NOMO-1 treated with DMSO at 0.1 percent for 48 hours (cell line): Measurements from ENCODE around the gene KRT80.
"Not testable (repeated sequence)": the region's sequence is repeated elsewhere in the genome, so short reads cannot be mapped to it uniquely, and the experiment has no call there.

Experiments used
- DNase-seq: peaks from one replicate; lab custom pipeline; 2025; ENCODE audit not compliant: unreplicated experiment; lab: John Stamatoyannopoulos, UW

The KRT80 gene

GRCh38 chr12:52191841-52192791 lies at the start of gene KRT80:
Gene KRT80 (minus strand): TSS chr12:52192014. CDS start chr12:52191902, 112 bp downstream.
- DNase-seq, result no peak

- no peak for DNase-seq
Observed at GRCh38 chr12:52241205-52241842, 49.5 kb upstream of the KRT80 start.

GRCh38 chr12:52240247-52240646 lies 48.4 kb upstream of the KRT80 start:
- not testable (repeated sequence) for DNase-seq

- no peak for DNase-seq
Observed at GRCh38 chr12:52239767-52240166, 48.0 kb upstream of the KRT80 start.

GRCh38 chr12:52238916-52239646 lies 47.3 kb upstream of the KRT80 start:
- no peak for DNase-seq

GRCh38 chr12:52238207-52238840 lies 46.5 kb upstream of the KRT80 start:
- no peak for DNase-seq

- no peak for DNase-seq
Observed at GRCh38 chr12:52236386-52237050, 44.7 kb upstream of the KRT80 start.

GRCh38 chr12:52235822-52236361 lies 44.1 kb upstream of the KRT80 start:
- no peak for DNase-seq

GRCh38 chr12:52235001-52235764 lies 43.4 kb upstream of the KRT80 start:
- no peak for DNase-seq

- DNase-seq, result no peak
Observed at GRCh38 chr12:52234223-52234810, 42.5 kb upstream of the KRT80 start.

GRCh38 chr12:52233462-52234207 lies 41.8 kb upstream of the KRT80 start:
- DNase-seq, result no peak

- DNase-seq, result no peak
Observed at GRCh38 chr12:52232674-52233461, 41.1 kb upstream of the KRT80 start, which contains the start of gene KRT7. Gene KRT7 (plus strand): TSS chr12:52233243. CDS start chr12:52233297, 54 bp downstream.

- no peak for DNase-seq
Observed at GRCh38 chr12:52232203-52232673, 40.4 kb upstream of the KRT80 start.

GRCh38 chr12:52231305-52232202 lies 39.7 kb upstream of the KRT80 start:
- no peak for DNase-seq

- no peak for DNase-seq
Observed at GRCh38 chr12:52230364-52231281, 38.8 kb upstream of the KRT80 start.
